H9 (cell line): Measurements from ENCODE around the gene FKBP4. TPM values are rescaled to one million over a fixed set of nuclear protein-coding genes. Genes with fewer than 3 reads are reported as not detected.

ENCODE experiments used
- DNase-seq: peaks from one replicate; pipeline ENCODE4 v3.0.0-alpha.2; 2017
- H2AFZ ChIP-seq: one replicate; pipeline ENCODE4 v1.6.1; 2013; ENCODE audit warnings: mild to moderate bottlenecking, low read length, control low read depth, moderate library complexity
- H2AK5ac ChIP-seq: 2 replicates; pipeline ENCODE4 v1.6.1; 2013; ENCODE audit warnings: low read length, control low read depth, mixed read lengths; ENCODE audit not compliant: insufficient read length
- H2BK120ac ChIP-seq: one replicate; pipeline ENCODE4 v1.6.1; 2013; ENCODE audit warnings: low read depth, mild to moderate bottlenecking, low read length, control low read depth, inconsistent platforms; ENCODE audit not compliant: poor library complexity, severe bottlenecking
- H2BK12ac ChIP-seq: 2 replicates; pipeline ENCODE4 v1.6.1; 2013; ENCODE audit warnings: low read length, control low read depth, mixed read lengths, low read depth; ENCODE audit not compliant: insufficient read length
- H2BK15ac ChIP-seq: 2 replicates; pipeline ENCODE4 v1.6.1; 2013; ENCODE audit warnings: low read depth, low read length, control low read depth
- H2BK20ac ChIP-seq: one replicate; pipeline ENCODE4 v1.6.1; 2013; ENCODE audit warnings: low read depth, mild to moderate bottlenecking, low read length, control low read depth, inconsistent platforms; ENCODE audit not compliant: poor library complexity, severe bottlenecking
- H2BK5ac ChIP-seq: 2 replicates; pipeline ENCODE4 v1.6.1; 2013; ENCODE audit warnings: low read length, control low read depth, mixed read lengths; ENCODE audit not compliant: insufficient read length
- H3K14ac ChIP-seq: 2 replicates; pipeline ENCODE4 v1.6.1; 2013; ENCODE audit warnings: low read length, control low read depth; ENCODE audit not compliant: insufficient read depth
- H3K18ac ChIP-seq: 2 replicates; pipeline ENCODE4 v1.6.1; 2013; ENCODE audit warnings: low read depth, mild to moderate bottlenecking, mixed read lengths, low read length, control low read depth; ENCODE audit not compliant: insufficient read length
- H3K23ac ChIP-seq: 2 replicates; pipeline ENCODE4 v1.6.1; 2013; ENCODE audit warnings: low read length, control low read depth, mixed read lengths, low read depth; ENCODE audit not compliant: insufficient read length
- H3K23me2 ChIP-seq: 2 replicates; pipeline ENCODE4 v1.6.1; 2013; ENCODE audit warnings: low read depth, mild to moderate bottlenecking, mixed read lengths, low read length, control low read depth; ENCODE audit not compliant: insufficient read length, poor library complexity, severe bottlenecking
- H3K27ac ChIP-seq: 2 replicates; pipeline ENCODE4 v1.5.1; 2013; ENCODE audit warnings: low read length, control low read depth, mixed read lengths, low read depth; ENCODE audit not compliant: insufficient read length
- H3K27me3 ChIP-seq: 2 replicates; pipeline ENCODE4 v1.6.1; 2013; ENCODE audit warnings: low read length, control low read depth, inconsistent platforms; ENCODE audit not compliant: insufficient read depth
- H3K4ac ChIP-seq: 2 replicates; pipeline ENCODE4 v1.6.1; 2013; ENCODE audit warnings: low read depth, mild to moderate bottlenecking, control low read depth, inconsistent platforms, low read length, moderate library complexity
- H3K4me1 ChIP-seq: 2 replicates; pipeline ENCODE4 v1.6.1; 2013; ENCODE audit warnings: low read length, control low read depth, inconsistent platforms; ENCODE audit not compliant: insufficient read depth
- H3K4me2 ChIP-seq: 2 replicates; pipeline ENCODE4 v1.6.1; 2013; ENCODE audit warnings: low read length, control low read depth, mixed read lengths; ENCODE audit not compliant: insufficient read length, insufficient read depth
- H3K56ac ChIP-seq: 2 replicates; pipeline ENCODE4 v1.6.1; 2013; ENCODE audit warnings: low read depth, mild to moderate bottlenecking, mixed read lengths, low read length, control low read depth; ENCODE audit not compliant: insufficient read length
- H3K79me1 ChIP-seq: 2 replicates; pipeline ENCODE4 v1.6.1; 2013; ENCODE audit warnings: low read depth, mild to moderate bottlenecking, moderate library complexity, low read length, control low read depth, inconsistent platforms; ENCODE audit not compliant: insufficient read depth, poor library complexity, severe bottlenecking
- H3K79me2 ChIP-seq: 2 replicates; pipeline ENCODE4 v1.6.1; 2013; ENCODE audit warnings: low read length, control low read depth, inconsistent platforms; ENCODE audit not compliant: insufficient read depth
- H3K9ac ChIP-seq: 2 replicates; pipeline ENCODE4 v1.6.1; 2013; ENCODE audit warnings: low read length, control low read depth, mixed read lengths; ENCODE audit not compliant: insufficient read length; ENCODE audit errors: extremely low read depth
- H3K9me3 ChIP-seq: one replicate; pipeline ENCODE4 v1.6.1; 2013; ENCODE audit warnings: low read depth, low read length, inconsistent platforms; ENCODE audit not compliant: control insufficient read depth
- H3T11ph ChIP-seq: one replicate; pipeline ENCODE4 v1.6.1; 2013; ENCODE audit warnings: mild to moderate bottlenecking, low read length, control low read depth, inconsistent platforms
- H4K20me1 ChIP-seq: one replicate; pipeline ENCODE4 v1.6.1; 2013; ENCODE audit not compliant: control insufficient read depth, insufficient read length, insufficient read depth
- H4K5ac ChIP-seq: 2 replicates; pipeline ENCODE4 v1.6.1; 2013; ENCODE audit warnings: low read depth, mild to moderate bottlenecking, mixed read lengths, low read length, control low read depth; ENCODE audit not compliant: insufficient read length
- H4K8ac ChIP-seq: replicated peaks from 2 replicates; pipeline ENCODE4 v1.6.1; 2013; ENCODE audit warnings: low read length, control low read depth, mixed read lengths, low read depth; ENCODE audit not compliant: insufficient read length
- H4K91ac ChIP-seq: 2 replicates; pipeline ENCODE4 v1.6.1; 2013; ENCODE audit warnings: low read depth, mild to moderate bottlenecking, moderate library complexity, mixed read lengths, low read length, control low read depth; ENCODE audit not compliant: insufficient read length
- H3K27ac Mint-ChIP-seq, 3 experiments: 2 replicates in 2 of 3; 3 replicates in 1 of 3; pipeline ENCODE4 v1.8.0; 2020 to 2021; ENCODE audit warnings: mixed read lengths in 3 of 3, mild to moderate bottlenecking in 1 of 3, moderate library complexity in 1 of 3
- H3K27me3 Mint-ChIP-seq: 2 replicates; pipeline ENCODE4 v1.8.0; 2021; ENCODE audit warnings: low read depth, mild to moderate bottlenecking, moderate library complexity, mixed read lengths
- H3K36me3 Mint-ChIP-seq, 3 experiments: 2 replicates in 2 of 3; 3 replicates in 1 of 3; pipeline ENCODE4 v1.8.0; 2020 to 2021; ENCODE audit warnings: low read depth in 3 of 3, mixed read lengths in 3 of 3; ENCODE audit not compliant: insufficient read depth in 1 of 3
- H3K4me1 Mint-ChIP-seq, 2 experiments: 2 replicates each; pipeline ENCODE4 v1.8.0; 2020; ENCODE audit warnings: mixed read lengths in 2 of 2
- H3K4me3 Mint-ChIP-seq, 2 experiments: 2 replicates in 1 of 2; 3 replicates in 1 of 2; pipeline ENCODE4 v1.8.0; 2020 to 2021; ENCODE audit warnings: mild to moderate bottlenecking in 2 of 2, mixed read lengths in 2 of 2, moderate library complexity in 1 of 2
- H3K9me3 Mint-ChIP-seq, 2 experiments: 2 replicates in 1 of 2; 3 replicates in 1 of 2; pipeline ENCODE4 v1.8.0; 2020; ENCODE audit warnings: mild to moderate bottlenecking in 2 of 2, mixed read lengths in 2 of 2, moderate library complexity in 1 of 2
- total RNA-seq: library from RNA; stranded (reverse); gene quantifications from 2 replicates; pipeline ENCODE4 v1.2.1, GENCODE V29; 2021
- TF ChIP-seq, protein P1 (sequence below): fragments of 200-600 bp; sonication (generic); conservative IDR thresholded peaks from 3 replicates; pipeline ENCODE4 v1.8.0; 2021; ENCODE audit warnings: antibody characterized with exemption, mild to moderate bottlenecking

FKBP4 gene
- total RNA-seq, 1 experiment from 2014 or later: 221 TPM

DNA sequence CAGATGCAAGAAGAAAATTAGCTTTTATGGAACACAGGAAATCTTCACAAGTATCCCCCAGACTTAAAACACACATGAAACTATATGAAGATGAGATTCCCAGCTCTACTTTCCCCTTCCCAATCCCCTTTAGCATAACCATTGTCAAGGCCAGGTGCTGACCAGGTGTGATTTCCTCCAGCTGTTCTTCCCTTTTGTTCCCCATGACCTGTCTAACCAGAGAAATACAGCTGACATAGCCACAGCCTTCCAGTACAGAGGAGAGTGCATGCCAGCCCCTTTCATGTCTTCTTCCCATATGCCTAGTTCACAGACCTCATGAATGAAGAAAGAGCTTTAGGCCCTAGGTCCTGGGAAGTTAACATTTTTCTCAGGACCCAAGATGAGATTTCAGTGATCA lies 43.5 kb upstream of the FKBP4 start:
- Histone ChIP-seq H3T11ph (no peak overlapping the region), H2BK12ac (no peak overlapping the region), H3K23me2 (no peaks in the 10 kb centered on the region), H3K4me2 (no peak overlapping the region), H4K91ac (no peak overlapping the region), H3K27ac (no peak overlapping the region), H2AK5ac (no peak overlapping the region), H2BK120ac (no peak overlapping the region), H3K79me1 (no peaks in the 10 kb centered on the region), H3K18ac (no peak overlapping the region), H3K27me3 (no peaks in the 10 kb centered on the region; the same call in 1 of the 2 replicates), H2BK20ac (no peak overlapping the region), H3K4ac (no peak overlapping the region), H4K20me1 (no peaks in the 10 kb centered on the region), H3K23ac (no peak overlapping the region), H4K5ac (no peak overlapping the region), H3K9me3 (no peaks in the 10 kb centered on the region), H2AFZ (no peak overlapping the region), H3K79me2 (no peaks in the 10 kb centered on the region), H2BK15ac (no peak overlapping the region), H4K8ac (no peak overlapping the region), H3K4me1 (peaks cover 17% of the 10 kb centered on the region; the same call in 1 of the 2 replicates), H2BK5ac (no peak overlapping the region), H3K9ac (no peak overlapping the region), H3K56ac (no peak overlapping the region), H3K14ac (no peak overlapping the region)
- H3K4me3 Mint-ChIP-seq: peak overlapping the region in 1 of 2 experiments; percentile 46; a peak in 2 of 5 replicates
- no peaks in the 10 kb centered on the region for H3K36me3 Mint-ChIP-seq
- H3K9me3 Mint-ChIP-seq: peaks cover 0 to 3% of the 10 kb centered on the region in 2 experiments; a peak in 3 of 5 replicates
- peaks cover 51 to 58% of the 10 kb centered on the region in 2 experiments for H3K4me1 Mint-ChIP-seq
- H3K27me3 Mint-ChIP-seq: peaks cover 37% of the 10 kb centered on the region
- TF ChIP-seq, protein P1, sequence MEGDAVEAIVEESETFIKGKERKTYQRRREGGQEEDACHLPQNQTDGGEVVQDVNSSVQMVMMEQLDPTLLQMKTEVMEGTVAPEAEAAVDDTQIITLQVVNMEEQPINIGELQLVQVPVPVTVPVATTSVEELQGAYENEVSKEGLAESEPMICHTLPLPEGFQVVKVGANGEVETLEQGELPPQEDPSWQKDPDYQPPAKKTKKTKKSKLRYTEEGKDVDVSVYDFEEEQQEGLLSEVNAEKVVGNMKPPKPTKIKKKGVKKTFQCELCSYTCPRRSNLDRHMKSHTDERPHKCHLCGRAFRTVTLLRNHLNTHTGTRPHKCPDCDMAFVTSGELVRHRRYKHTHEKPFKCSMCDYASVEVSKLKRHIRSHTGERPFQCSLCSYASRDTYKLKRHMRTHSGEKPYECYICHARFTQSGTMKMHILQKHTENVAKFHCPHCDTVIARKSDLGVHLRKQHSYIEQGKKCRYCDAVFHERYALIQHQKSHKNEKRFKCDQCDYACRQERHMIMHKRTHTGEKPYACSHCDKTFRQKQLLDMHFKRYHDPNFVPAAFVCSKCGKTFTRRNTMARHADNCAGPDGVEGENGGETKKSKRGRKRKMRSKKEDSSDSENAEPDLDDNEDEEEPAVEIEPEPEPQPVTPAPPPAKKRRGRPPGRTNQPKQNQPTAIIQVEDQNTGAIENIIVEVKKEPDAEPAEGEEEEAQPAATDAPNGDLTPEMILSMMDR: no peak
- peak; percentile 55 for DNase-seq
- peak overlapping the region in 2 of 3 experiments; percentile 2 to 13; a peak in 1 of 7 replicates for H3K27ac Mint-ChIP-seq
